IMR-90 (cell line): ENCODE data around the gene ERICH6. TPM values are rescaled to one million over a fixed set of nuclear protein-coding genes. Genes with fewer than 3 reads are reported as not detected.

Source experiments
- ATAC-seq: fragments of 200-7000 bp; cut with Tn5 transposase; 2 replicates; pipeline ENCODE4 v1.9.1; 2020; ENCODE audit warnings: low read depth, mild to moderate bottlenecking, moderate library complexity
- BruUV-seq: library from RNA; stranded (reverse); fragments of 400-500 nt; replicated peaks from 2 replicates; lab custom pipeline; 2021; lab: Mats Ljungman, UMichigan
- CTCF ChIA-PET: fragments of 300-600 bp; formaldehyde crosslinking; extraction: SDS; loops from one replicate; lab custom pipeline; 2021; ENCODE audit warnings: antibody characterized with exemption; lab: Yijun Ruan, JAX
- POLR2A ChIA-PET: fragments of 300-600 bp; sonication (Branson Sonifier 250); formaldehyde crosslinking; loops from one replicate; lab custom pipeline; 2022; ENCODE audit warnings: antibody characterized with exemption; ENCODE audit not compliant: unreplicated experiment; lab: Charles Lee
- DNase-seq: peaks from one replicate; pipeline ENCODE4 v3.0.0; 2013
- H2AFZ ChIP-seq: replicated peaks from 2 replicates; pipeline ENCODE3; 2013; ENCODE audit warnings: low read length, mild to moderate bottlenecking; ENCODE audit not compliant: poor library complexity
- H2AK5ac ChIP-seq: 2 replicates; pipeline ENCODE4 v1.6.1; 2013; ENCODE audit warnings: low read depth, low read length, inconsistent platforms
- H2AK9ac ChIP-seq: replicated peaks from 2 replicates; pipeline ENCODE3; 2013; ENCODE audit warnings: mild to moderate bottlenecking, low read depth, low read length, moderate library complexity; ENCODE audit not compliant: poor library complexity
- H2BK120ac ChIP-seq: 2 replicates; pipeline ENCODE4 v1.6.1; 2013; ENCODE audit warnings: low read depth, low read length, inconsistent platforms
- H2BK15ac ChIP-seq: 3 replicates; pipeline ENCODE4 v1.6.1; 2013; ENCODE audit warnings: low read depth, low read length, inconsistent platforms
- H2BK20ac ChIP-seq: 2 replicates; pipeline ENCODE4 v1.6.1; 2013; ENCODE audit warnings: low read depth, mild to moderate bottlenecking, inconsistent platforms, low read length, moderate library complexity
- H2BK5ac ChIP-seq: 2 replicates; pipeline ENCODE4 v1.6.1; 2013; ENCODE audit warnings: mild to moderate bottlenecking, low read depth, low read length, inconsistent platforms; ENCODE audit not compliant: poor library complexity, severe bottlenecking
- H3K14ac ChIP-seq: replicated peaks from 2 replicates; pipeline ENCODE4 v1.6.1; 2013; ENCODE audit warnings: low read depth, low read length, inconsistent platforms
- H3K18ac ChIP-seq: 2 replicates; pipeline ENCODE4 v1.6.1; 2013; ENCODE audit warnings: low read depth, low read length, control low read depth
- H3K23ac ChIP-seq: 2 replicates; pipeline ENCODE4 v1.6.1; 2013; ENCODE audit warnings: low read depth, low read length, inconsistent platforms
- H3K27ac ChIP-seq: 2 replicates; pipeline ENCODE4 v1.5.1; 2013; ENCODE audit warnings: mild to moderate bottlenecking, control low read depth, low read length; ENCODE audit not compliant: insufficient read depth
- H3K27me3 ChIP-seq: 2 replicates; pipeline ENCODE4 v1.6.1; 2013; ENCODE audit warnings: low read length; ENCODE audit not compliant: control insufficient read depth, insufficient read depth
- H3K36me3 ChIP-seq: 2 replicates; pipeline ENCODE4 v1.6.1; 2013; ENCODE audit warnings: low read length, mixed read lengths; ENCODE audit not compliant: control insufficient read depth, insufficient read depth
- H3K4ac ChIP-seq: 2 replicates; pipeline ENCODE4 v1.6.1; 2013; ENCODE audit warnings: low read depth, low read length, inconsistent platforms
- H3K4me1 ChIP-seq: 2 replicates; pipeline ENCODE4 v1.6.1; 2013; ENCODE audit warnings: low read length, mixed read lengths; ENCODE audit not compliant: control insufficient read depth, insufficient read depth
- H3K4me2 ChIP-seq: 2 replicates; pipeline ENCODE4 v1.6.1; 2013; ENCODE audit warnings: low read depth, mild to moderate bottlenecking, control low read depth, low read length, moderate library complexity
- H3K4me3 ChIP-seq: 2 replicates; pipeline ENCODE4 v1.5.1; 2013; ENCODE audit warnings: low read depth, mild to moderate bottlenecking, control low read depth, low read length, moderate library complexity; ENCODE audit not compliant: insufficient read depth
- H3K56ac ChIP-seq: 2 replicates; pipeline ENCODE4 v1.6.1; 2013; ENCODE audit warnings: low read length, inconsistent platforms; ENCODE audit not compliant: insufficient read depth; ENCODE audit errors: extremely low read depth
- H3K79me1 ChIP-seq, 2 experiments: 2 replicates each; pipeline ENCODE4 v1.6.1; 2013; ENCODE audit warnings: low read length in 2 of 2, inconsistent platforms in 1 of 2, low read depth in 1 of 2
- H3K9ac ChIP-seq: 2 replicates; pipeline ENCODE4 v1.6.1; 2013; ENCODE audit warnings: low read depth, low read length, control low read depth
- H3K9me1 ChIP-seq: 2 replicates; pipeline ENCODE4 v1.6.1; 2013; ENCODE audit warnings: low read length, inconsistent platforms; ENCODE audit not compliant: insufficient read depth
- H3K9me3 ChIP-seq: 2 replicates; pipeline ENCODE4 v1.6.1; 2013; ENCODE audit warnings: low read length; ENCODE audit not compliant: control insufficient read depth, insufficient read depth
- H4K20me1 ChIP-seq: 2 replicates; pipeline ENCODE4 v1.6.1; 2013; ENCODE audit warnings: low read length, inconsistent platforms; ENCODE audit not compliant: insufficient read depth
- H4K5ac ChIP-seq: 2 replicates; pipeline ENCODE4 v1.6.1; 2013; ENCODE audit warnings: mild to moderate bottlenecking, low read depth, low read length, control low read depth
- H4K8ac ChIP-seq, 2 experiments: 2 replicates each; pipeline ENCODE4 v1.6.1; 2013; ENCODE audit warnings: low read depth in 2 of 2, low read length in 2 of 2, control low read depth in 1 of 2, inconsistent platforms in 1 of 2
- H4K91ac ChIP-seq: 2 replicates; pipeline ENCODE4 v1.6.1; 2013; ENCODE audit warnings: low read depth, low read length, inconsistent platforms; ENCODE audit not compliant: insufficient read depth
- MXI1 ChIP-seq: IDR thresholded peaks from 2 replicates; pipeline ENCODE4 v1.6.1; 2012; ENCODE audit warnings: low read depth, mild to moderate bottlenecking, low read length, moderate library complexity, borderline replicate concordance
- SMC3 ChIP-seq: fragments of 150-350 bp; IDR thresholded peaks from 2 replicates; pipeline ENCODE4 v1.6.1; 2016; ENCODE audit warnings: low read depth, mild to moderate bottlenecking, antibody characterized with exemption, low read length, moderate library complexity
- whole genome bisulfite sequencing, 2 experiments: methylation state at CpG; one replicate each; pipeline versions ENCODE4 v1.1.5 to v1.1.7; 2013; ENCODE audit warnings: missing lambda C conversion rate in 2 of 2; ENCODE audit not compliant: insufficient read length in 1 of 2; ENCODE audit errors: extremely low coverage in 2 of 2; 5-methylcytosine and 5-hydroxymethylcytosine counted together
- dilution Hi-C: fragments of 300-500 bp; cut with HindIII; formaldehyde crosslinking; loops from one replicate; pipeline ENCODE4 v1.14.3; 2018; ENCODE audit warnings: low sequenced_read_pairs; ENCODE audit not compliant: unreplicated experiment
- in situ Hi-C: fragments of 300-500 bp; cut with MboI; formaldehyde crosslinking; loops from 3 replicates; pipeline ENCODE4 v1.14.3; 2019; ENCODE audit warnings: low sequenced_read_pairs, inconsistent platforms, mixed read lengths
- intact Hi-C: fragments of 100-400 bp; cut with micrococcal nuclease; formaldehyde crosslinking; loops from 2 replicates; pipeline ENCODE4 v1.10.0; 2022
- polyA plus RNA-seq, 3 experiments: library from polyadenylated mRNA; depleted of rRNA; stranded (reverse); fragments of >200 nt; gene quantifications; 2 replicates each; pipeline ENCODE4 v1.2.3, GENCODE V29; 2012; ENCODE audit warnings: low replicate concordance in 1 of 3
- total RNA-seq: library from RNA; depleted of rRNA; stranded (reverse); fragments of >200 nt; gene quantifications from 2 replicates; pipeline ENCODE4 v1.2.3, GENCODE V29; 2012

The ERICH6 gene
- total and polyA plus RNA-seq, 2 of the 4 experiments (the other 2 are of a cell fraction): under 0.01 TPM; not detected in 1

- ATAC-seq: no peak
- Histone ChIP-seq H3K27ac (no peak overlapping the region), H3K4ac (no peak overlapping the region), H2BK15ac (no peak overlapping the region), H3K9me3 (no peaks in the 10 kb centered on the region), H3K14ac (no peak overlapping the region), H3K4me2 (no peak overlapping the region), H3K56ac (no peak overlapping the region), H3K27me3 (peaks cover 4% of the 10 kb centered on the region), H3K4me1 (no peaks in the 10 kb centered on the region), H4K20me1 (no peaks in the 10 kb centered on the region), H4K5ac (no peak overlapping the region), H2BK20ac (no peak overlapping the region), H3K36me3 (no peaks in the 10 kb centered on the region), H2AFZ (no peak overlapping the region), H2BK120ac (no peak overlapping the region), H3K23ac (no peak overlapping the region), H3K4me3 (no peak overlapping the region), H4K8ac (no peak overlapping the region), H3K9me1 (no peaks in the 10 kb centered on the region), H2AK5ac (no peak overlapping the region), H3K18ac (no peak overlapping the region), H2AK9ac (no peak overlapping the region), H3K9ac (no peak overlapping the region), H4K91ac (no peak overlapping the region), H3K79me1 (no peaks in the 10 kb centered on the region), H2BK5ac (no peak overlapping the region)
- POLR2A ChIA-PET: no interaction called here
- CTCF ChIA-PET: no interaction called here
- in situ Hi-C loops (loop anchor here (10.0 kb wide), 1 partner anchor 419 kb away; no protein-coding TSS in a partner anchor), intact Hi-C loops (no loop called here), dilution Hi-C loops (no loop called here)
- no CpG with 5 or more reads among the region's 7 CpGs for WGBS, 2 experiments
- no peak for DNase-seq
- no peak for TF ChIP-seq MXI1
- TF ChIP-seq SMC3: no peak
- BruUV-seq: no TSS peak
Measured at GRCh38 chr3:150725548-150725947, 21.8 kb upstream of the ERICH6 start.
